Endothelial cell of umbilical vein (primary cell): Measurements from ENCODE around the gene OPCML. TPM values are rescaled to one million over a fixed set of nuclear protein-coding genes. Genes with fewer than 3 reads are reported as not detected.

Experiments
- BruUV-seq: library from RNA; stranded (reverse); fragments of 400-500 nt; replicated peaks from 2 replicates; lab custom pipeline; 2021; lab: Mats Ljungman, UMichigan
- CTCF ChIA-PET: fragments of 300-600, 350-600 bp; sonication (Branson Sonifier 250); formaldehyde crosslinking; loops from one replicate; lab custom pipeline; 2021; ENCODE audit warnings: antibody characterized with exemption, inconsistent platforms; lab: Charles Lee
- POLR2A ChIA-PET: fragments of 300-600, 350-600 bp; sonication (Branson Sonifier 250); formaldehyde crosslinking; loops from one replicate; lab custom pipeline; 2021; ENCODE audit warnings: antibody characterized with exemption, inconsistent platforms; lab: Charles Lee
- DNase-seq: peaks from one replicate; pipeline ENCODE4 v3.0.0-alpha.2; 2011; ENCODE audit warnings: low read depth, low spot score
- FAIRE-seq: peaks from 2 replicates; lab custom pipeline; 2011; peaks lifted over from hg19 to GRCh38; lab: Jason Lieb, UNC
- H2AFZ ChIP-seq: 2 replicates; pipeline ENCODE4 v1.6.0; 2012; ENCODE audit warnings: low read depth, low read length, control low read depth, inconsistent platforms
- H3K27ac ChIP-seq: 2 replicates; pipeline ENCODE4 v1.5.1; 2011; ENCODE audit warnings: low read depth, mild to moderate bottlenecking, control low read depth, low read length, moderate library complexity; ENCODE audit not compliant: insufficient read depth
- H3K27me3 ChIP-seq, 2 experiments: 2 replicates each; pipeline versions ENCODE4 v1.6.0 to v1.6.1; 2011; ENCODE audit warnings: low read length in 2 of 2, mixed read lengths in 1 of 2; ENCODE audit not compliant: control insufficient read depth in 2 of 2, insufficient read depth in 2 of 2
- H3K36me3 ChIP-seq, 2 experiments: 2 replicates in 1 of 2; 3 replicates in 1 of 2; pipeline ENCODE4 v1.5.1; 2011; ENCODE audit warnings: low read length in 2 of 2, mild to moderate bottlenecking in 1 of 2, moderate library complexity in 1 of 2; ENCODE audit not compliant: control insufficient read depth in 2 of 2, insufficient read depth in 2 of 2; ENCODE audit errors: extremely low read depth in 1 of 2
- H3K4me1 ChIP-seq: 3 replicates; pipeline ENCODE4 v1.5.1; 2011; ENCODE audit warnings: mild to moderate bottlenecking, low read length; ENCODE audit not compliant: control insufficient read depth, insufficient read depth; ENCODE audit errors: extremely low read depth
- H3K4me2 ChIP-seq: 2 replicates; pipeline ENCODE4 v1.6.1; 2011; ENCODE audit warnings: low read length, control low read depth, mixed read lengths; ENCODE audit not compliant: insufficient read depth
- H3K4me3 ChIP-seq, 3 experiments: fragments of 200-600 bp in 1 of 3; sonication (generic), shearing (Covaris generic) in 1 of 3; replicated peaks in 1 of 3; 2 replicates each; pipeline ENCODE4 v1.5.1; 2011 to 2016; ENCODE audit warnings: control low read depth in 3 of 3, low read length in 3 of 3, mild to moderate bottlenecking in 2 of 3, inconsistent platforms in 1 of 3, low read depth in 1 of 3, moderate library complexity in 1 of 3; ENCODE audit not compliant: insufficient read depth in 1 of 3
- H3K79me2 ChIP-seq: 2 replicates; pipeline ENCODE4 v1.6.0; 2012; ENCODE audit warnings: low read length, inconsistent platforms; ENCODE audit not compliant: control insufficient read depth, insufficient read depth
- H3K9ac ChIP-seq: replicated peaks from 2 replicates; pipeline ENCODE3; 2011; ENCODE audit warnings: low read length, control low read depth; ENCODE audit not compliant: insufficient read depth; ENCODE audit errors: extremely low read depth
- H3K9me1 ChIP-seq: replicated peaks from 3 replicates; pipeline ENCODE4 v1.6.0; 2011; ENCODE audit warnings: mild to moderate bottlenecking, low read length; ENCODE audit not compliant: control insufficient read depth, insufficient read depth; ENCODE audit errors: extremely low read depth
- H3K9me3 ChIP-seq: replicated peaks from 2 replicates; pipeline ENCODE4 v1.5.1; 2012; ENCODE audit warnings: low read length, inconsistent platforms; ENCODE audit not compliant: control insufficient read depth, insufficient read depth
- H4K20me1 ChIP-seq: replicated peaks from 2 replicates; pipeline ENCODE3; 2011; ENCODE audit warnings: mild to moderate bottlenecking, low read length; ENCODE audit not compliant: control insufficient read depth, insufficient read depth; ENCODE audit errors: extremely low read depth
- EZH2 ChIP-seq: IDR thresholded peaks from 2 replicates; pipeline ENCODE4 v1.6.1; 2012; ENCODE audit warnings: borderline replicate concordance, low read depth, mild to moderate bottlenecking, moderate library complexity, low read length, inconsistent platforms; ENCODE audit not compliant: severe bottlenecking
- FOS ChIP-seq: IDR thresholded peaks from 2 replicates; pipeline ENCODE4 v1.6.1; 2011; ENCODE audit warnings: mild to moderate bottlenecking, low read length, moderate library complexity, borderline replicate concordance; ENCODE audit not compliant: insufficient read depth
- GATA2 ChIP-seq: IDR thresholded peaks from 2 replicates; pipeline ENCODE4 v1.7.0; 2011; ENCODE audit warnings: low read depth, mild to moderate bottlenecking, moderate library complexity, mixed read lengths, low read length; ENCODE audit not compliant: insufficient read length, insufficient read depth
- JUN ChIP-seq: IDR thresholded peaks from 2 replicates; pipeline ENCODE4 v1.6.1; 2011; ENCODE audit warnings: borderline replicate concordance, low read depth; ENCODE audit not compliant: insufficient read length, insufficient read depth
- MYC ChIP-seq: IDR thresholded peaks from one replicate; pipeline ENCODE4 v1.6.1; 2011; ENCODE audit warnings: mild to moderate bottlenecking, low read depth, low read length
- POLR2A ChIP-seq: IDR thresholded peaks from 2 replicates; pipeline ENCODE4 v1.6.1; 2012; ENCODE audit warnings: low read depth, mild to moderate bottlenecking, control low read depth, low read length
- POLR2AphosphoS5 ChIP-seq: IDR thresholded peaks from 2 replicates; pipeline ENCODE4 v1.6.1; 2012; ENCODE audit warnings: low read depth, mild to moderate bottlenecking, control low read depth, low read length, moderate library complexity; ENCODE audit not compliant: insufficient read depth
- dilution Hi-C: fragments of 300-500 bp; cut with MboI; formaldehyde crosslinking; loops from one replicate; pipeline ENCODE4 v1.15.0; 2019; ENCODE audit warnings: low sequenced_read_pairs; ENCODE audit not compliant: extremely low pct_ligation_motif_present
- intact Hi-C: fragments of 100-400 bp; cut with micrococcal nuclease; formaldehyde crosslinking; loops from one replicate; pipeline ENCODE4 v1.10.0; 2022
- polyA plus RNA-seq, 4 experiments: library from polyadenylated mRNA; depleted of rRNA in 3 of 4; stranded (reverse) in 3 of 4; unstranded in 1 of 4; fragments of >200 nt; gene quantifications; 2 replicates each; pipeline versions ENCODE4 v1.2.1 to v1.2.3, GENCODE V29; 2011 to 2012; ENCODE audit warnings: missing spikeins in 1 of 4
- total RNA-seq: library from RNA; stranded (reverse); gene quantifications from 2 replicates; pipeline ENCODE4 v1.2.3, GENCODE V29; 2021
- TF ChIP-seq, protein P1 (sequence below), 2 donors: IDR thresholded peaks; 1 replicate in 1 of 2; 2 replicates in 1 of 2; pipeline ENCODE4 v1.5.1; 2011; ENCODE audit warnings: low read length in 2 of 2, mild to moderate bottlenecking in 2 of 2, moderate library complexity in 2 of 2, control low read depth in 1 of 2, inconsistent platforms in 1 of 2, low read depth in 1 of 2; ENCODE audit not compliant: insufficient read depth in 1 of 2; ENCODE audit errors: extremely low read depth in 1 of 2
- TF ChIP-seq, protein P2 (sequence below): IDR thresholded peaks from 2 replicates; pipeline ENCODE4 v1.6.1; 2011; ENCODE audit not compliant: insufficient read depth, insufficient read length

Gene OPCML
- total and polyA plus RNA-seq, 2 donors (not counting 3 experiments of a cell fraction or from before 2014, with no cell fraction given): not detected

DNA sequence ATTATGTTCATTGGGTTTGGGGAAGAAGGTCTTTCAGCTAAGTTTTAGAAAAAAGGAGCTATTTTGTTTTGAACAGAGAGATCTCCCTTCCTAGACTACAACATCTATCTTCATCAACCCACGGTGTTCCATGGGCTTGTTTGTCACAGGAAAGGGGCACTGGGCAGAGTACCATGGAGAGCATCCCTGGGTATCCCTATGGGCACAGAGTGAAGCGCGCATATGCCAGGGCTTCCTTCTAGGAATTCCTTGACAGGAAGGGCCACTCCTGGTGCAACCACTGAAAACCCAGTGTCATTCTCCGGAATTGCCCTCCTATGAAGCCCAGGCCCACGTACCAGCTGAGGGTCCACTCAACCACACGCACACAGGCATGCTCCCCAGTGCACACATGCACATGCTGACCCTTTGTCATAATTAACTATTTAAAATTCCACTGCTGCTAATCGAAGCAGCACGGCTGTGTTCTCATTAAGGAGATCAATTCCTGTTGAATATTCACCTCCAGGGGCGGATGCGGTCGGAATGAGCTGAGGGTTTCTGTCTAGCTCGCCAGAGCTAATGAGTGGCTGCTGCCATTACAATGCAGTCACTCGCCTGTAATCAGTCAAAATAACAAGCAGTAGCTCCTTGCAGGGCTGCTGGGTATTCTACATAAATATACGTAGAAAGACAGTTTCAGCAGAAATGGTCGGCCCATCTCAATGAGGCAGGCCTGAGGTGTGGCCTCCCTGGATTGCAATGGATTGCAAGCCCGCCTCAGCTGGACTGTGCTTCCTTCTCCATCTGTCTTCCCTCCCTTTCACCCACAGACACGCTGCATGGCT lies 512.5 kb downstream of the OPCML start:
- Histone ChIP-seq H2AFZ (no peak overlapping the region), H3K27ac (no peak overlapping the region), H4K20me1 (no peaks in the 10 kb centered on the region), H3K9ac (no peak overlapping the region), H3K4me3 (no peak overlapping the region), H3K4me2 (no peak overlapping the region), H3K4me1 (no peaks in the 10 kb centered on the region), H3K27me3 (no peaks in the 10 kb centered on the region), H3K9me3 (peaks cover 3% of the 10 kb centered on the region), H3K9me1 (no peaks in the 10 kb centered on the region), H3K79me2 (no peaks in the 10 kb centered on the region), H3K36me3 (no peaks in the 10 kb centered on the region)
- ChIA-PET POLR2A (no interaction called here), CTCF (no interaction called here)
- dilution Hi-C loops (no loop called here), intact Hi-C loops (no loop called here)
- no TSS peak for BruUV-seq
- no peak for DNase-seq
- FAIRE-seq: no peak
- TF ChIP-seq, protein P1, sequence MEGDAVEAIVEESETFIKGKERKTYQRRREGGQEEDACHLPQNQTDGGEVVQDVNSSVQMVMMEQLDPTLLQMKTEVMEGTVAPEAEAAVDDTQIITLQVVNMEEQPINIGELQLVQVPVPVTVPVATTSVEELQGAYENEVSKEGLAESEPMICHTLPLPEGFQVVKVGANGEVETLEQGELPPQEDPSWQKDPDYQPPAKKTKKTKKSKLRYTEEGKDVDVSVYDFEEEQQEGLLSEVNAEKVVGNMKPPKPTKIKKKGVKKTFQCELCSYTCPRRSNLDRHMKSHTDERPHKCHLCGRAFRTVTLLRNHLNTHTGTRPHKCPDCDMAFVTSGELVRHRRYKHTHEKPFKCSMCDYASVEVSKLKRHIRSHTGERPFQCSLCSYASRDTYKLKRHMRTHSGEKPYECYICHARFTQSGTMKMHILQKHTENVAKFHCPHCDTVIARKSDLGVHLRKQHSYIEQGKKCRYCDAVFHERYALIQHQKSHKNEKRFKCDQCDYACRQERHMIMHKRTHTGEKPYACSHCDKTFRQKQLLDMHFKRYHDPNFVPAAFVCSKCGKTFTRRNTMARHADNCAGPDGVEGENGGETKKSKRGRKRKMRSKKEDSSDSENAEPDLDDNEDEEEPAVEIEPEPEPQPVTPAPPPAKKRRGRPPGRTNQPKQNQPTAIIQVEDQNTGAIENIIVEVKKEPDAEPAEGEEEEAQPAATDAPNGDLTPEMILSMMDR (IDR thresholded peaks at IDR 0.05; ENCODE audit: extremely low read depth in 1 of 2, insufficient read depth in 1 of 2, low read depth in 1 of 2, low read length in 2 of 2): no peak
- TF ChIP-seq, protein P2, sequence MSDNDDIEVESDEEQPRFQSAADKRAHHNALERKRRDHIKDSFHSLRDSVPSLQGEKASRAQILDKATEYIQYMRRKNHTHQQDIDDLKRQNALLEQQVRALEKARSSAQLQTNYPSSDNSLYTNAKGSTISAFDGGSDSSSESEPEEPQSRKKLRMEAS: no peak
- TF ChIP-seq MYC (no peak), JUN (no peak), GATA2 (no peak), POLR2A (no peak), EZH2 (no peak), POLR2AphosphoS5 (no peak), FOS (no peak)
